AG04450 (cell line): ENCODE results near the gene FAM13C. TPM values are rescaled to one million over a fixed set of nuclear protein-coding genes. Genes with fewer than 3 reads are reported as not detected.
"Not testable (repeated sequence)": the region's sequence is repeated elsewhere in the genome, so short reads cannot be mapped to it uniquely, and the experiment has no call there.

ENCODE experiments used
- CTCF ChIA-PET: fragments of 300-600, 350-600 bp; formaldehyde crosslinking; extraction: SDS; loops from one replicate; lab custom pipeline; 2022; ENCODE audit warnings: antibody characterized with exemption, inconsistent platforms; lab: Charles Lee
- POLR2A ChIA-PET: fragments of 350-600 bp; formaldehyde crosslinking; extraction: SDS; loops from one replicate; lab custom pipeline; 2021; ENCODE audit warnings: antibody characterized with exemption, inconsistent platforms; lab: Yijun Ruan, JAX
- DNase-seq: peaks from one replicate; pipeline ENCODE4 v3.0.0-alpha.2; 2011; ENCODE audit warnings: low read depth, low spot score
- H3K27ac ChIP-seq: one replicate; pipeline ENCODE4 v1.5.1; 2012; ENCODE audit warnings: low read depth, low read length, control low read depth
- H3K27me3 ChIP-seq: one replicate; pipeline ENCODE4 v1.6.0; 2012; ENCODE audit warnings: low read length; ENCODE audit not compliant: control insufficient read depth, insufficient read depth
- H3K4me3 ChIP-seq: 2 replicates; pipeline ENCODE4 v1.5.1; 2011; ENCODE audit warnings: mild to moderate bottlenecking, low read depth, low read length, control low read depth
- H3K9me3 ChIP-seq: 2 replicates; pipeline ENCODE4 v1.5.1; 2012; ENCODE audit warnings: low read length; ENCODE audit not compliant: control insufficient read depth, insufficient read depth
- polyA plus RNA-seq: library from polyadenylated mRNA; depleted of rRNA; stranded (reverse); fragments of >200 nt; gene quantifications from 2 replicates; pipeline ENCODE4 v1.2.3, GENCODE V29; 2011
- TF ChIP-seq, protein P1 (sequence below): IDR thresholded peaks from 2 replicates; pipeline ENCODE4 v1.5.1; 2011; ENCODE audit warnings: low read depth, low read length, control low read depth, inconsistent platforms

FAM13C gene
- polyA plus RNA-seq, 1 experiment, result 3.1 TPM

DNA sequence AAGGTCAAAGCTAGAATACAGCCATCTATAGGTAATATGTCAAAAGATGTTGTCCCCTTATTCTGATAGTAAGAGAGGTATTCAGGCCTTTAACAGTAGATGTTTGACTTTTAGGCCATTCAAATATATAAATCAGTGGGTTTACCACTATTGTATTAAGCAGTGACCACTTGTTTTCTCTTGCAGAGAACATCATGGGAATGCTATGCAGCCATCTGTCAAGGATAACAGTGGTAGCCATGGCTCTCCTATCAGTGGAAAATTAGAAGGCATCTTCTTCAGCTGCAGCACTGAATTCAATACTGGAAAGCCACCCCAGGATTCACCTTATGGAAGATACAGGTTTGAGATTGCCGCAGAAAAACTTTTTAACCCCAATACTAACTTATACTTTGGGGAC lies 117.5 kb downstream of the FAM13C start:
- ChIA-PET CTCF (interaction anchor here (1.7 kb wide), 1 partner anchor 378 kb away, joined by 7 read pairs; no protein-coding TSS in a partner anchor), POLR2A (no interaction called here)
- no peak for DNase-seq
- TF ChIP-seq, protein P1, sequence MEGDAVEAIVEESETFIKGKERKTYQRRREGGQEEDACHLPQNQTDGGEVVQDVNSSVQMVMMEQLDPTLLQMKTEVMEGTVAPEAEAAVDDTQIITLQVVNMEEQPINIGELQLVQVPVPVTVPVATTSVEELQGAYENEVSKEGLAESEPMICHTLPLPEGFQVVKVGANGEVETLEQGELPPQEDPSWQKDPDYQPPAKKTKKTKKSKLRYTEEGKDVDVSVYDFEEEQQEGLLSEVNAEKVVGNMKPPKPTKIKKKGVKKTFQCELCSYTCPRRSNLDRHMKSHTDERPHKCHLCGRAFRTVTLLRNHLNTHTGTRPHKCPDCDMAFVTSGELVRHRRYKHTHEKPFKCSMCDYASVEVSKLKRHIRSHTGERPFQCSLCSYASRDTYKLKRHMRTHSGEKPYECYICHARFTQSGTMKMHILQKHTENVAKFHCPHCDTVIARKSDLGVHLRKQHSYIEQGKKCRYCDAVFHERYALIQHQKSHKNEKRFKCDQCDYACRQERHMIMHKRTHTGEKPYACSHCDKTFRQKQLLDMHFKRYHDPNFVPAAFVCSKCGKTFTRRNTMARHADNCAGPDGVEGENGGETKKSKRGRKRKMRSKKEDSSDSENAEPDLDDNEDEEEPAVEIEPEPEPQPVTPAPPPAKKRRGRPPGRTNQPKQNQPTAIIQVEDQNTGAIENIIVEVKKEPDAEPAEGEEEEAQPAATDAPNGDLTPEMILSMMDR, result no peak
- Histone ChIP-seq H3K9me3 (no peaks in the 10 kb centered on the region), H3K4me3 (no peak overlapping the region), H3K27ac (no peak overlapping the region), H3K27me3 (no peaks in the 10 kb centered on the region)

GRCh38 chr10:59243611-59244195 lies 118.6 kb downstream of the FAM13C start:
- no peak overlapping the region for H3K4me3 ChIP-seq
- no peak for DNase-seq
- TF ChIP-seq, protein P1, result no peak
- H3K27me3 ChIP-seq, result no peaks in the 10 kb centered on the region
- H3K27ac ChIP-seq, result no peak overlapping the region
- ChIA-PET POLR2A (no interaction called here), CTCF (interaction anchor here (0.5 to 1.9 kb wide), 3 partner anchors 198 to 379 kb away, joined by 3 to 7 read pairs (median 5); no protein-coding TSS in a partner anchor)
- no peaks in the 10 kb centered on the region for H3K9me3 ChIP-seq

GRCh38 chr10:59242991-59243390 lies 119.4 kb downstream of the FAM13C start:
- ChIA-PET CTCF (interaction anchor here (1.9 kb wide), 1 partner anchor 337 kb away, joined by 5 read pairs; no protein-coding TSS in a partner anchor), POLR2A (no interaction called here)
- TF ChIP-seq, protein P1, result no peak
- Histone ChIP-seq H3K4me3 (no peak overlapping the region), H3K27me3 (no peaks in the 10 kb centered on the region), H3K9me3 (no peaks in the 10 kb centered on the region), H3K27ac (no peak overlapping the region)
- DNase-seq, result no peak

- Histone ChIP-seq H3K4me3 (no peak overlapping the region), H3K27me3 (no peaks in the 10 kb centered on the region), H3K9me3 (no peaks in the 10 kb centered on the region), H3K27ac (no peak overlapping the region)
- CTCF ChIA-PET, result interaction anchor here (1.9 kb wide), 1 partner anchor 338 kb away, joined by 5 read pairs; no protein-coding TSS in a partner anchor
- no peak for DNase-seq
- POLR2A ChIA-PET, result no interaction called here
- TF ChIP-seq, protein P1, result no peak
Measured at GRCh38 chr10:59242057-59242456, 120.3 kb downstream of the FAM13C start.

GRCh38 chr10:59240582-59241183 lies 121.7 kb downstream of the FAM13C start:
- TF ChIP-seq, protein P1, result peak; percentile 54
- no peak overlapping the region for H3K4me3 ChIP-seq
- peak; percentile 21 for DNase-seq
- CTCF ChIA-PET, result interaction anchor here (0.6 to 2.8 kb wide), 15 partner anchors 8 to 386 kb away, joined by 3 to 41 read pairs (median 3); no protein-coding TSS in a partner anchor
- POLR2A ChIA-PET, result no interaction called here
- no peaks in the 10 kb centered on the region for H3K9me3 ChIP-seq
- H3K27me3 ChIP-seq, result no peaks in the 10 kb centered on the region
- H3K27ac ChIP-seq, result no peak overlapping the region

- DNase-seq, H3K9me3 ChIP-seq, H3K4me3 ChIP-seq, H3K27ac ChIP-seq, H3K27me3 ChIP-seq, POLR2A ChIA-PET: not testable (repeated sequence)
- CTCF ChIA-PET, result interaction anchor here (0.6 to 2.8 kb wide), 7 partner anchors 18 to 669 kb away, joined by 3 to 41 read pairs (median 4); no protein-coding TSS in a partner anchor
Measured at GRCh38 chr10:59239108-59239507, 123.2 kb downstream of the FAM13C start.
